GM12878 (cell line): ENCODE data around the gene MMD. TPM values are rescaled to one million over a fixed set of nuclear protein-coding genes. Genes with fewer than 3 reads are reported as not detected.
A peak's percentile ranks its signal among the peaks of the same experiment; 100 is the strongest.

Experiments used
- CBFB ChIP-seq: IDR thresholded peaks from 2 replicates; pipeline ENCODE4 v1.6.1; 2016; ENCODE audit warnings: antibody characterized with exemption, low read depth
- CEBPB ChIP-seq, 2 experiments: fragments of 150-350 bp in 1 of 2; IDR thresholded peaks; 2 replicates each; pipeline ENCODE4 v1.6.1; 2012 to 2014; ENCODE audit warnings: low read depth in 2 of 2, low read length in 2 of 2, borderline replicate concordance in 1 of 2, inconsistent platforms in 1 of 2
- CREB1 ChIP-seq: IDR thresholded peaks from 2 replicates; pipeline ENCODE4 v1.6.1; 2012; ENCODE audit warnings: low read depth, mild to moderate bottlenecking, inconsistent platforms
- DPF2 ChIP-seq: fragments of 450-650 bp; IDR thresholded peaks from 2 replicates; pipeline ENCODE4 v1.6.1; 2017; ENCODE audit warnings: mild to moderate bottlenecking
- ETV6 ChIP-seq, 2 experiments: fragments of 450-650 bp in 1 of 2; IDR thresholded peaks in 1 of 2; conservative IDR thresholded peaks in 1 of 2; 2 replicates each; pipeline ENCODE4 v1.6.1; 2014; ENCODE audit warnings: antibody characterized with exemption in 1 of 2, borderline replicate concordance in 1 of 2, low read depth in 1 of 2, mild to moderate bottlenecking in 1 of 2, moderate library complexity in 1 of 2
- FOXK2 ChIP-seq: fragments of 450-650 bp; IDR thresholded peaks from 2 replicates; pipeline ENCODE4 v1.6.1; 2017; ENCODE audit warnings: mild to moderate bottlenecking, moderate library complexity
- HDAC2 ChIP-seq: fragments of 200-600 bp; sonication (generic); IDR thresholded peaks from 2 replicates; pipeline ENCODE4 v1.6.1; 2017
- MTA2 ChIP-seq: fragments of 450-650 bp; IDR thresholded peaks from 2 replicates; pipeline ENCODE4 v1.6.1; 2016; ENCODE audit warnings: low read depth, mild to moderate bottlenecking, moderate library complexity
- NFYB ChIP-seq: IDR thresholded peaks from 2 replicates; pipeline ENCODE4 v1.6.1; 2011; ENCODE audit warnings: low read depth, mild to moderate bottlenecking, low read length, improper control_type of control experiment, moderate library complexity; ENCODE audit not compliant: insufficient read depth
- NRF1 ChIP-seq: conservative IDR thresholded peaks from 2 replicates; pipeline ENCODE4 v1.6.1; 2011; ENCODE audit warnings: mild to moderate bottlenecking, low read depth, low read length, improper control_type of control experiment
- PML ChIP-seq: IDR thresholded peaks from 2 replicates; pipeline ENCODE4 v1.6.1; 2012; ENCODE audit warnings: low read length, inconsistent platforms
- SIN3A ChIP-seq: IDR thresholded peaks from 2 replicates; pipeline ENCODE4 v1.6.1; 2012; ENCODE audit warnings: low read depth, low read length, improper control_type of control experiment
- SPI1 ChIP-seq: IDR thresholded peaks from 2 replicates; pipeline ENCODE4 v1.6.1; 2011; ENCODE audit warnings: low read depth, mild to moderate bottlenecking, low read length, moderate library complexity, borderline replicate concordance; ENCODE audit not compliant: insufficient read depth
- STAT1 ChIP-seq: fragments of 450-650 bp; conservative IDR thresholded peaks from 2 replicates; pipeline ENCODE4 v1.6.1; 2014; ENCODE audit warnings: antibody characterized with exemption, mild to moderate bottlenecking
- SUPT20H ChIP-seq: IDR thresholded peaks from 2 replicates; pipeline ENCODE4 v1.6.1; 2011; ENCODE audit warnings: low read depth, mild to moderate bottlenecking, low read length, moderate library complexity, borderline replicate concordance; ENCODE audit not compliant: control insufficient read depth
- TCF3 ChIP-seq: IDR thresholded peaks from 2 replicates; pipeline ENCODE4 v1.6.1; 2012; ENCODE audit warnings: low read depth, mild to moderate bottlenecking, low read length, borderline replicate concordance; ENCODE audit not compliant: insufficient read depth
- TCF7 ChIP-seq: IDR thresholded peaks from 2 replicates; pipeline ENCODE4 v1.6.1; 2014; ENCODE audit warnings: antibody characterized with exemption, borderline replicate concordance
- YY1 ChIP-seq: IDR thresholded peaks from 2 replicates; pipeline ENCODE4 v1.6.1; 2011; ENCODE audit warnings: low read depth, mild to moderate bottlenecking, low read length
- ZNF24 ChIP-seq: fragments of 450-650 bp; IDR thresholded peaks from 2 replicates; pipeline ENCODE4 v1.6.1; 2017; ENCODE audit warnings: antibody characterized with exemption, mild to moderate bottlenecking
- polyA plus RNA-seq, 11 experiments: library from polyadenylated mRNA; depleted of rRNA in 4 of 11; unstranded in 6 of 11; stranded (reverse) in 5 of 11; fragments of >200 nt; fragmentation: Nextera tagmentation in 4 of 11; fragmentation: Illumina TruSeq in 1 of 11; extraction: Ambion mirVana in 4 of 11; extraction: Trizol in 1 of 11; gene quantifications; 1 replicate in 1 of 11; 2 replicates in 10 of 11; pipeline versions ENCODE4 v1.2.1 to v1.2.3, GENCODE V29; 2011 to 2016; ENCODE audit warnings: inconsistent platforms in 2 of 11, missing spikeins in 2 of 11, low read depth in 1 of 11
- total RNA-seq, 4 experiments: library from RNA; depleted of rRNA in 3 of 4; stranded (reverse); fragments of >200 nt in 3 of 4; fragmentation: Illumina TruSeq in 1 of 4; extraction: Trizol in 1 of 4; gene quantifications; 2 replicates each; pipeline versions ENCODE4 v1.2.1 to v1.2.3, GENCODE V29; 2013 to 2021
- TF ChIP-seq, protein P1 (sequence below): fragments of 450-650 bp; IDR thresholded peaks from 2 replicates; pipeline ENCODE4 v1.6.1; 2018; ENCODE audit warnings: borderline replicate concordance, mild to moderate bottlenecking; ENCODE audit not compliant: partially characterized antibody
- TF ChIP-seq, protein P2 (sequence below): IDR thresholded peaks from 2 replicates; pipeline ENCODE4 v1.6.1; 2011; ENCODE audit warnings: borderline replicate concordance, low read depth, mild to moderate bottlenecking, moderate library complexity, low read length; ENCODE audit not compliant: insufficient read depth, poor library complexity, severe bottlenecking
- TF ChIP-seq, protein P3 (sequence below): fragments of 450-650 bp; IDR thresholded peaks from 2 replicates; pipeline ENCODE4 v1.6.1; 2017; ENCODE audit warnings: borderline replicate concordance
- TF ChIP-seq, protein P4 (sequence below): fragments of 450-650 bp; IDR thresholded peaks from 2 replicates; pipeline ENCODE4 v1.6.1; 2017; ENCODE audit warnings: mild to moderate bottlenecking, low read depth, inconsistent platforms; ENCODE audit not compliant: poor library complexity, severe bottlenecking

The MMD gene
- total and polyA plus RNA-seq, 10 of the 15 experiments (the other 5 are each of a cell fraction or from before 2014, with no cell fraction given): 8.0 to 46.7 (median 22.3) TPM

DNA sequence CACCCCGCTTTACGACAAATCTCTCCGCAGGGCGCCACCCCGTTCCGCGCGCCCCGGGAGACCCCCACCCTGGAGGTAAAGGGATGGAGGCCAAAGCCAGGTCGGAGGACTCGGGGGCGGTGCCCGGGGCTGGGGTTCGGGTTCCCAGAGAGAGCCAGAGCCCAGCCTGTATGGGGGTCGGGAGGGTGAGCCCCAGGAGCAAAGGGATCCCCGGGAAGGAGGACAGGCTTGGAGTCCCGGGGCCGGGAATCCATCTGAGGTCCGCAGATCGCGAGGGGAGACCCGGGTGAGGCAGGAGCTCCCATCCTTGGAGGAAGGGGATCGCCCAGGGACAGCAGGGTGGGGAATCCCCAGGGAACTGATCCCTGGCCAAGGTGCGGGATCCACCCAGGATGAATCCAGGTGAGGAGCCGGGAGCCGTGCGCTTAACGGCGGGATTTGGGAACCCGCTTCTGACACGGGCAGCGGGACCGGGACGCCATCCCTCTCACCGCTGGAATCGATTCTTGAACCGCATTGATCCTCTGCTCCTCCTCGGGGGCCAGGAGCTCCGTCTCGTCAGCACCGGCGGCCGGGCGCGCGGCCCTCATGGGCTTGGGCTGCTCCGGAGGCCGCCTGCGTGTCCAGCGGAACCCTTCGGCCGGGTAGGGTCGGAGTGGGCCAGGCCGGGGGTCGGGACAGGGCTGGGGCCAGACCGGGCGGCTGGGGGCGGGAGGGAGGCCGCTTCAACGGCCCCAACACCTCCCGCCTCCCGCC, at the start of gene MMD (continued):
- TF ChIP-seq, protein P1, sequence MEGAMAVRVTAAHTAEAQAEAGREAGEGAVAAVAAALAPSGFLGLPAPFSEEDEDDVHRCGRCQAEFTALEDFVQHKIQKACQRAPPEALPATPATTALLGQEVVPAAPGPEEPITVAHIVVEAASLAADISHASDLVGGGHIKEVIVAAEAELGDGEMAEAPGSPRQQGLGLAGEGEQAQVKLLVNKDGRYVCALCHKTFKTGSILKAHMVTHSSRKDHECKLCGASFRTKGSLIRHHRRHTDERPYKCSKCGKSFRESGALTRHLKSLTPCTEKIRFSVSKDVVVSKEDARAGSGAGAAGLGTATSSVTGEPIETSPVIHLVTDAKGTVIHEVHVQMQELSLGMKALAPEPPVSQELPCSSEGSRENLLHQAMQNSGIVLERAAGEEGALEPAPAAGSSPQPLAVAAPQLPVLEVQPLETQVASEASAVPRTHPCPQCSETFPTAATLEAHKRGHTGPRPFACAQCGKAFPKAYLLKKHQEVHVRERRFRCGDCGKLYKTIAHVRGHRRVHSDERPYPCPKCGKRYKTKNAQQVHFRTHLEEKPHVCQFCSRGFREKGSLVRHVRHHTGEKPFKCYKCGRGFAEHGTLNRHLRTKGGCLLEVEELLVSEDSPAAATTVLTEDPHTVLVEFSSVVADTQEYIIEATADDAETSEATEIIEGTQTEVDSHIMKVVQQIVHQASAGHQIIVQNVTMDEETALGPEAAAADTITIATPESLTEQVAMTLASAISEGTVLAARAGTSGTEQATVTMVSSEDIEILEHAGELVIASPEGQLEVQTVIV: no peak
- TF ChIP-seq FOXK2 (no peak), TCF7 (no peak), STAT1 (no peak), CBFB (no peak), DPF2 (peak; percentile 71), ETV6 (conservative IDR thresholded peaks at IDR 0.05 in 1 of 2, IDR thresholded peaks at IDR 0.05 in 1 of 2; ENCODE audit: borderline replicate concordance in 1 of 2, low read depth in 1 of 2) (no peak), PML (no peak), CEBPB (IDR thresholded peaks at IDR 0.05; ENCODE audit: borderline replicate concordance in 1 of 2, low read depth in 2 of 2, low read length in 2 of 2) (no peak), NRF1 (no peak), HDAC2 (no peak), SIN3A (no peak), CREB1 (no peak), TCF3 (no peak), ZNF24 (no peak; the same call in 1 of the 2 replicates), MTA2 (peak; percentile 29), SPI1 (no peak), SUPT20H (no peak), YY1 (0 out of 2 replicates have a peak, but pooled peaks have one; percentile 16), NFYB (no peak)
- TF ChIP-seq, protein P2, sequence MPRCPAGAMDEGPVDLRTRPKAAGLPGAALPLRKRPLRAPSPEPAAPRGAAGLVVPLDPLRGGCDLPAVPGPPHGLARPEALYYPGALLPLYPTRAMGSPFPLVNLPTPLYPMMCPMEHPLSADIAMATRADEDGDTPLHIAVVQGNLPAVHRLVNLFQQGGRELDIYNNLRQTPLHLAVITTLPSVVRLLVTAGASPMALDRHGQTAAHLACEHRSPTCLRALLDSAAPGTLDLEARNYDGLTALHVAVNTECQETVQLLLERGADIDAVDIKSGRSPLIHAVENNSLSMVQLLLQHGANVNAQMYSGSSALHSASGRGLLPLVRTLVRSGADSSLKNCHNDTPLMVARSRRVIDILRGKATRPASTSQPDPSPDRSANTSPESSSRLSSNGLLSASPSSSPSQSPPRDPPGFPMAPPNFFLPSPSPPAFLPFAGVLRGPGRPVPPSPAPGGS: no peak
- TF ChIP-seq, protein P3, sequence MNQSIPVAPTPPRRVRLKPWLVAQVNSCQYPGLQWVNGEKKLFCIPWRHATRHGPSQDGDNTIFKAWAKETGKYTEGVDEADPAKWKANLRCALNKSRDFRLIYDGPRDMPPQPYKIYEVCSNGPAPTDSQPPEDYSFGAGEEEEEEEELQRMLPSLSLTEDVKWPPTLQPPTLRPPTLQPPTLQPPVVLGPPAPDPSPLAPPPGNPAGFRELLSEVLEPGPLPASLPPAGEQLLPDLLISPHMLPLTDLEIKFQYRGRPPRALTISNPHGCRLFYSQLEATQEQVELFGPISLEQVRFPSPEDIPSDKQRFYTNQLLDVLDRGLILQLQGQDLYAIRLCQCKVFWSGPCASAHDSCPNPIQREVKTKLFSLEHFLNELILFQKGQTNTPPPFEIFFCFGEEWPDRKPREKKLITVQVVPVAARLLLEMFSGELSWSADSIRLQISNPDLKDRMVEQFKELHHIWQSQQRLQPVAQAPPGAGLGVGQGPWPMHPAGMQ: no peak
- TF ChIP-seq, protein P4, sequence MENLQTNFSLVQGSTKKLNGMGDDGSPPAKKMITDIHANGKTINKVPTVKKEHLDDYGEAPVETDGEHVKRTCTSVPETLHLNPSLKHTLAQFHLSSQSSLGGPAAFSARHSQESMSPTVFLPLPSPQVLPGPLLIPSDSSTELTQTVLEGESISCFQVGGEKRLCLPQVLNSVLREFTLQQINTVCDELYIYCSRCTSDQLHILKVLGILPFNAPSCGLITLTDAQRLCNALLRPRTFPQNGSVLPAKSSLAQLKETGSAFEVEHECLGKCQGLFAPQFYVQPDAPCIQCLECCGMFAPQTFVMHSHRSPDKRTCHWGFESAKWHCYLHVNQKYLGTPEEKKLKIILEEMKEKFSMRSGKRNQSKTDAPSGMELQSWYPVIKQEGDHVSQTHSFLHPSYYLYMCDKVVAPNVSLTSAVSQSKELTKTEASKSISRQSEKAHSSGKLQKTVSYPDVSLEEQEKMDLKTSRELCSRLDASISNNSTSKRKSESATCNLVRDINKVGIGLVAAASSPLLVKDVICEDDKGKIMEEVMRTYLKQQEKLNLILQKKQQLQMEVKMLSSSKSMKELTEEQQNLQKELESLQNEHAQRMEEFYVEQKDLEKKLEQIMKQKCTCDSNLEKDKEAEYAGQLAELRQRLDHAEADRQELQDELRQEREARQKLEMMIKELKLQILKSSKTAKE: no peak
